Astrocyte of the spinal cord (primary cell): ENCODE data around the gene ECE2.
"Not testable (repeated sequence)": the region's sequence is repeated elsewhere in the genome, so short reads cannot be mapped to it uniquely, and the experiment has no call there.

ENCODE experiments used
- DNase-seq: peaks from one replicate; pipeline ENCODE4 v3.0.0; 2011; ENCODE audit warnings: low read depth, low spot score
- H3K4me3 ChIP-seq: 2 replicates; pipeline ENCODE4 v1.5.1; 2011; ENCODE audit warnings: low read depth, mild to moderate bottlenecking, low read length, moderate library complexity
- in situ Hi-C: cut with HindIII; loops from 2 replicates; pipeline ENCODE4 v1.10.0; 2017; ENCODE audit warnings: low sequenced_read_pairs
- TF ChIP-seq, protein P1 (sequence below): IDR thresholded peaks from 2 replicates; pipeline ENCODE4 v1.5.1; 2012; ENCODE audit warnings: low read depth, mild to moderate bottlenecking, low read length, inconsistent platforms

The ECE2 gene

DNA sequence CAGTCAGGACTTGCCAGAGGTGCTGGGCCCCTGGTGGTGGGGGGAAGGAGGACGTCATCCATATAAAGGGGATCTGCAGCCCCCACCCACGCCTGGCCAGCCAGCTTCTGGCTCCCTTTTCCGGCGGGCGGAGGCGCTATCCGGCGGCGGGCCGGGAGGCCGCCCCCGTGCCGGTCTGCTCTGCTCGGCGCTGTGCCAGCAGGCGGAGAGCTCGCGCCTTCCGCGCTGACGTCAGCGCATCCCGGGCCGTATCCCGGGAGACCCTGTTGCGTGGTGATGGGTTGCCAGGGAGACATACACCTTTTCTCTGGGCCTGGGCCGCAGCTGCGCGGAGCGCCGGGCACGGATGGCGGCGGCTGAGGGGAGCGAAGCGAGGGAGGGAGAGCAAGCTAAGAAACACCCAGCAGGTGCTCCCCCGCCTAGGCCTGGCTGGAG, 62.7 kb downstream of the ECE2 start:
- DNase-seq, result peak; percentile 88
- peak overlapping the region; percentile 34 for H3K4me3 ChIP-seq
- in situ Hi-C loops, result no loop called here
- TF ChIP-seq, protein P1, sequence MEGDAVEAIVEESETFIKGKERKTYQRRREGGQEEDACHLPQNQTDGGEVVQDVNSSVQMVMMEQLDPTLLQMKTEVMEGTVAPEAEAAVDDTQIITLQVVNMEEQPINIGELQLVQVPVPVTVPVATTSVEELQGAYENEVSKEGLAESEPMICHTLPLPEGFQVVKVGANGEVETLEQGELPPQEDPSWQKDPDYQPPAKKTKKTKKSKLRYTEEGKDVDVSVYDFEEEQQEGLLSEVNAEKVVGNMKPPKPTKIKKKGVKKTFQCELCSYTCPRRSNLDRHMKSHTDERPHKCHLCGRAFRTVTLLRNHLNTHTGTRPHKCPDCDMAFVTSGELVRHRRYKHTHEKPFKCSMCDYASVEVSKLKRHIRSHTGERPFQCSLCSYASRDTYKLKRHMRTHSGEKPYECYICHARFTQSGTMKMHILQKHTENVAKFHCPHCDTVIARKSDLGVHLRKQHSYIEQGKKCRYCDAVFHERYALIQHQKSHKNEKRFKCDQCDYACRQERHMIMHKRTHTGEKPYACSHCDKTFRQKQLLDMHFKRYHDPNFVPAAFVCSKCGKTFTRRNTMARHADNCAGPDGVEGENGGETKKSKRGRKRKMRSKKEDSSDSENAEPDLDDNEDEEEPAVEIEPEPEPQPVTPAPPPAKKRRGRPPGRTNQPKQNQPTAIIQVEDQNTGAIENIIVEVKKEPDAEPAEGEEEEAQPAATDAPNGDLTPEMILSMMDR, result peak; percentile 26

DNA sequence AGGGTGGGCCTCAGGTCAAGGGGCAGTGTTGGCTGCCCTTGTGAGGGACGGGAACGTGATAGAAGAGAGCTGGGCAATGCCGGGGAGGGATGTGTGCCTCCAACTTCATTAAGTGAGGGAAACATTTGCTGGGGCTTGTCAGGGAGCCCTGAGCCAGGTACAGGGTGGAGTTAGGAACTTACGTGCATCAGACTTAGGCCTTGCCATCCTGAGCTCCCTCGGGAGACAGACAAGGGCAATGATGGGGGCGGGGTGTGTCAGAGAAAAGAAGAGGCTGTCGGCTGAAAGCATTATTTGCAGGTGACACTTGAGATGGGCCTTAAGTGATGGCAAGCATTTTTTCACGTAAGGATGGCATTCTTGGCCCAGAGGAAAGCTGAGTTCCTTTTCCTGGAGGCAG, 63.2 kb downstream of the ECE2 start:
- H3K4me3 ChIP-seq, result peak overlapping the region; percentile 34
- DNase-seq, result no peak
- in situ Hi-C loops, result no loop called here
- TF ChIP-seq, protein P1, result no peak

DNA sequence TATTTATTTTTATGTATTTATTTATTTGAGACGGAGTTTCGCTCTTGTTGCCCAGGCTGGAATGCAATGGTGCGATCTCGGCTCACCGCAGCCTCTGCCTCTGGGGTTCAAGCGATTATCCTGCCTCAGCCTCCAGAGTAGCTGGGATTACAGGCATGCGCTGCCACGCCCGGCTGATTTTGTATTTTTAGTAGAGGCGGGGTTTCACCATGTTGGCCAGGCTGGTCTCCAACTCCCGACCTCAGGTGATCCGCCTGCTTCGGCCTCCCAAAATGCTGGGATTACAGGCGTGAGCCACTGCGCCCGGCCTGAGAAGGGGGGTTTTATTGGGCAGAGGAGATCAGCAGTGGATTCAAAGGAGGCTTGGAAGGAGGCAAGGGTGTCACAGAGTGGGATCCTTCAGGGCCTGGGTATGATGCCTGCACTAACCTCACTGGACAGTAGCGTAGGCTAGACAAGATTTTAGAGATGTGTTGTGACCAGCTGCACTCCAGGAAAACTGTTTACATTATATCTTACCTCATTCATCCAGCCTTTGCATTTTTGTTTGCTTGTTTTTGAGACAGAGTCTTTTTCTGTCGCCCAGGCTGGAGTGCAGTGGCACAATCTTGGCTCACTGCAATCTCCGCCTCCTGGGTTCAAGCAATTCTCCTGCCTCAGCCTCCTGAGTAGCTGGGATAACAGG, 63.8 kb downstream of the ECE2 start:
- DNase-seq, H3K4me3 ChIP-seq, in situ Hi-C loops: not testable (repeated sequence)

DNA sequence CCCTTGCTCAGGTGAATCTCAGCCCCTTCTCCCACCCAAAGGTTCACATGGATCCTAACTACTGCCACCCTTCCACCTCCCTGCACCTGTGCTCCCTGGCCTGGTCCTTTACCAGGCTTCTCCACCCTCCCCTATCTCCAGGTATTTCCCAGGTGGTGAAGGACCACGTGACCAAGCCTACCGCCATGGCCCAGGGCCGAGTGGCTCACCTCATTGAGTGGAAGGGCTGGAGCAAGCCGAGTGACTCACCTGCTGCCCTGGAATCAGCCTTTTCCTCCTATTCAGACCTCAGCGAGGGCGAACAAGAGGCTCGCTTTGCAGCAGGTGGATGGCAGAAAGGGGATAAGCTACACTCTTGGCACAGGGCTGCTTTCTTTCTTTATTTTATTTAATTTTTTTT, 66.1 kb downstream of the ECE2 start:
- no peak for DNase-seq
- TF ChIP-seq, protein P1, result no peak
- in situ Hi-C loops, result no loop called here
- H3K4me3 ChIP-seq, result no peak overlapping the region
